Activated CD8-positive, alpha-beta memory T cell treated with anti-CD3 and anti-CD28 coated beads, Interleukin-2, amount 50 U/mL, for 1 hour (primary cell): Measurements from ENCODE around the gene TEKT4.
"Not testable (repeated sequence)": the region's sequence is repeated elsewhere in the genome, so short reads cannot be mapped to it uniquely, and the experiment has no call there.

Experiments used
- DNase-seq: peaks from one replicate; pipeline ENCODE4 v3.0.0-alpha.2; 2020; ENCODE audit errors: extremely low read depth

Gene TEKT4, protein sequence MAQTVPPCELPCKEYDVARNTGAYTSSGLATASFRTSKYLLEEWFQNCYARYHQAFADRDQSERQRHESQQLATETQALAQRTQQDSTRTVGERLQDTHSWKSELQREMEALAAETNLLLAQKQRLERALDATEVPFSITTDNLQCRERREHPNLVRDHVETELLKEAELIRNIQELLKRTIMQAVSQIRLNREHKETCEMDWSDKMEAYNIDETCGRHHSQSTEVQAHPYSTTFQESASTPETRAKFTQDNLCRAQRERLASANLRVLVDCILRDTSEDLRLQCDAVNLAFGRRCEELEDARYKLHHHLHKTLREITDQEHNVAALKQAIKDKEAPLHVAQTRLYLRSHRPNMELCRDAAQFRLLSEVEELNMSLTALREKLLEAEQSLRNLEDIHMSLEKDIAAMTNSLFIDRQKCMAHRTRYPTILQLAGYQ

DNA sequence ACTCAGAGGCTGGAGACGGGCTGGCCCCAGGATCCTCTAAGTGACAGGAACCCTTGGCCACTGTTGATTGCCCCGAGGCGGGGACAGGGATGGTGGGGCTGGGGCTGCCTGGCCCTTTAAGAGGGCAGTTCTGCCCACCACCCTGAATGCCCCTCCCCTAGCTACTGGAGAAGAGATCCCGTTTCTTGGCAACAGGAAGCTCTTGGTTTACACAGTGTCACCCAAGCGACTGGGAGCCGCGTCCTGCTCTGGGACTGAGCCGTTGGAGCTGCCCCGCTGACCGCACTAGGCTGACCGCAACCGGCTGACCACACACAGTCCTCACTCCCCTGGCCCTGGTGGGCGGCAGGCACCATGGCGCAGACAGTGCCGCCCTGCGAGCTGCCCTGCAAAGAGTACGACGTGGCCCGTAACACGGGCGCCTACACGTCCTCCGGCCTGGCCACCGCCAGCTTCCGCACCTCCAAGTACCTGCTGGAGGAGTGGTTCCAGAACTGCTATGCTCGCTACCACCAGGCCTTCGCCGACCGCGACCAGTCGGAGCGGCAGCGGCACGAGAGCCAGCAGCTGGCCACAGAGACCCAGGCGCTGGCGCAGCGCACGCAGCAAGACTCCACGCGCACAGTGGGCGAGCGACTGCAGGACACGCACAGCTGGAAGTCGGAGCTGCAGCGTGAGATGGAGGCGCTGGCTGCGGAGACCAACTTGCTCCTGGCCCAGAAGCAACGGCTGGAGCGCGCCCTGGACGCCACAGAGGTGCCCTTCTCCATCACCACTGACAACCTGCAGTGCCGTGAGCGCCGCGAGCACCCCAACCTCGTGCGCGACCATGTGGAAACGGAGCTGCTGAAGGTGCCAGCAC, at the start of gene TEKT4:
Gene TEKT4 (plus strand): TSS at position 205 of the 862 bp plus-strand sequence. CDS start 150 bp downstream, at position 355.
- DNase-seq: no peak

DNA sequence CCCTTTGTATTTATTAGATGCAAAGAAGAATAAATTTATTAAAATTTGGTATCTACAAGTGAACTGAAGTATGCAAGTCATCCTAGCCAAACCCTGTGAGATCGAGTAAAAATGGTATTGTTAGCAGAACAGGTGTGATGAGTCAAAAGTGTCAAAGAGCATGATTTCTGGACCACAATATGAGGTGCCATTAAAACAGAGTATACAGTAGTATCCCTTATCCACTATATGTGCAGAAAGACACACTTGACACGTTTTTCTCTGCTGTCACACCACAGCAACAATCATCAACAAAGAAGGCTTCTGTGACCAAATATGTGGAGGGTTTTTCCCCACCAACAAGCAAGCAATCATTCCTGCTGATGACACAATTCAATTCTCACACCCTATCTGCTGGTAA, 32.0 kb upstream of the TEKT4 start:
- DNase-seq: not testable (repeated sequence)

DNA sequence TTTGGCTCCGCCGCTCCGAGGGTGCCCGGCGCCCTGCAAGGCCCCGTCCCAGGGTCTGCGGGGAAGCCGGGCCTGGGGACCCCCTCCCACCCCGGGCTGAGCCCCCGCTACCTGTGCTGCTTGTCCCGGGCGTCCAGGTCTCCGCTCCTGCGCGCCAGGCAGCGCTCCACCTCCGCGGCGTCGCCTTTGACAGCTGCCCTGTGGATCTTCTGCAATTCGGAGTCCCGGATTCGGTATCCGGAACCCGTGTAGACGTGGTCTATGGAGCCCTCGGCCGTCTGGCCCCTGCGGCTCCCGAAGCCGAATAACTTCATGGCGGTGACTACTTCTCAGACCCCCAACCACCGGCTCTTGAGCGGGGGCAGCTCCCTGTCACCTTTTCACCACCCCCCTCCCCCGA, 14.4 kb upstream of the TEKT4 start:
- DNase-seq: not testable (repeated sequence)

DNA sequence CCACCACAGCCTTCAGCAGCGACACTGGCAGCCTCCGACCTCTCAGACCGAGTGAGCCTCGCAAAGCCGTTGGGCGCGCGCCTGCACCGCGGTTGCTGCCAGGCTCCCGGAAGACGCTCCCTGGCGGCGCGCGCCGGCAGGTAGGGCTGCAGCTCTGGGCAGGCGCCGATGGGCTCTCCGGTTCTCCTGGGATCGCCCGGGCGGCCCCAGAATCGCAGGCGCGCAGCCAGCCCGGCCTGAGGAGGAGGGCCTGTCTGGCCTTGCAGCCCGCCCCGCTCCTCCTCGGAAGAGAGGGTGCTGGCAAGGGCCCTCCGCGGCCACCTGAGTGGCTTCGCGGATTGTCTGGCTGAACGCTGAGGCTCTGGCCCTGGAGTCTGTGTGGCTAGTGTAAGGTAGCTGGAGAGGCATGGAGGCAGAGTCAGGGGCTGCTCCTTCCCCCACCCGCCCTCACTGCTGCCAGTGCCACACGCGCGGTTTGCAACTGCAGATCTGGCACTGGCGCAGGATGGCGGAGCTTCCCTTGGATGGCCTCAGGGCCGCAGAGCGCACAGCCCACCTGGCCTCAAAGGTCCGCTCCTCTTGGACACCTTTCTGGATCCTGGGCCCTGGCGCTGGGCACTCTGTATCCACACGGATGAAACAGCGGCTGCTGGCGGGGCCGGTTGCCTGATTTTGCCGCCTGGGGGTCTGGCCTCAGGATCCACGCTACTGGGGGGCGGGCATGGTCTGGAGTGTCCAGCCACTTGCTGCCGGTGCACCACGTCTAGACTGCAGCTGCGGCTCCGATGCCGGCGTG, 13.7 kb upstream of the TEKT4 start:
- DNase-seq: not testable (repeated sequence)

DNA sequence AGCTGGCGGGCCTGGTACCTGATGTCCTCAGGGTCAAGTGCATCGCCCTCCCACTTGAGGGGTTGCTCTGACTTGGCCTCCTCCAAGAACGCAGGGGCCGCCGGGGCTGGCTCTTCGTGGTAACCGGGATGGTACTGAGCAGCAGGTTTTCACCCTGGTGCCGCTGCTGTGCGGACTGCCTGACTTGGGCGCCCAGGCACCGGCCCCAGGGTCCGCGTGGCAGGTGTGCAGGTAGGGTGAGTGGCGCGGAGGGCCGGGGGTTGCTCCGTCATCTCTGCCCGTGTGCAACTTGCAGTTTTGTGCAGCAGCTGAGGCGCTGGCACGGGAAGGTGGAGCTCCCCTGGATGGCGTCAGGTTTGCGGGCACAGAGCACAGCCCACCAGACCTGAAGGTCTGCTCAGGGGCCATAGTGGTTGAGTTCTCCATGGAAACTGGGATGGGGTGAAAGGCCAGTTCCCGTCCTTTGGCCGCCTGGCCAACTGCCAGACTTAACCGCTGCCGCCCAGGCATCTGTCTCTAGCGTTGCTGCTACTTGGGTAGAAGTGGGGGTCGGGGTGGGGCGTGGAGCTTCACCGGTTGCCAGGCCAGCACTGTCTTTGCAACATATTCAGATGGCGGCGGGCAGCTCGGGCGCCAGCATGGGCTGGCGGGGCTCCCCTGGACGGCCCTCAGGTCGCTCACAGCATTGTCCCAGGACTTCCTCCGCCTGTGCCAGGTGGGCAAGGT, 12.9 kb upstream of the TEKT4 start:
- DNase-seq: not testable (repeated sequence)

DNA sequence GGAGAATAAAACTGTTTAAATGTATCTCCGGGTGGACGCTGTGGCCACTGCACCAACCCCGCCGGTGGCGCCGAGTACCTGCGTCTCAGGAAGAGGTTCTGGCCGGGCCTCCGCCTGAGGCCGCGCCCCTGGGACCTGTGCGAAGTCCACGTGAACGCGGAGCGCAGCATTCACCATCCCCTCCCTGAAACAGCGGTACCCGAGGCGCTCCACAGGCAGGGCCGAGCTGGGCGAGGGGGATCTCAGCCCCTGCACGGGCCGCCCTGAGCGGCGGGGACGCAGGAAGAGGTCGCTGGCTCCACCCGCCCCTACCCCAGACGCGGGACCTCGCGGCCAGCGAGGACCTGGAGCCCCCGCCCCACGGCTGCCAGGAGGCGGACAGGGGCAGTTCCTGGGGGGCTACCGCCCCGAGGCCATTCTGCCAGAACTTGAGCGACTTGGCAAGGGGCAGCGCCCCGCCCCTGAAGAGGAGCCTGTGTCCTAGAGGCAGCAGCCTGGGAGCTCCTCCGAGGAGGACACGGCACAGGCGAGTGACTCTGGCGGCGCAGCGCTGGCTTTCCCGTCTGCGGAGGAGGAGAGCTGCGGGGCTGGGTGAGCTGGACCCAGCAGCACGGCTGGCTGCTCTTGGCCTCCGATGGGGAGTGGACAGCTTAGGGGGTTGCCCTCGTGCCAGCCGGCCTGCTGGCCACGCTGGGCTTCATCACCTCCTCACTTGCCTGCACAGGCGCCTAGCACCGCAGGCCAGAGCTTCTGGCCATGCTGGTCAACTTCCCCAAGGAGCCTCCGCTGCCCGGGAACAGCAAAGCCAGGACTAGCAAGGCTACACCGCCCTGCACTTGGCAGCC, 9.7 kb upstream of the TEKT4 start:
- DNase-seq: no peak

DNA sequence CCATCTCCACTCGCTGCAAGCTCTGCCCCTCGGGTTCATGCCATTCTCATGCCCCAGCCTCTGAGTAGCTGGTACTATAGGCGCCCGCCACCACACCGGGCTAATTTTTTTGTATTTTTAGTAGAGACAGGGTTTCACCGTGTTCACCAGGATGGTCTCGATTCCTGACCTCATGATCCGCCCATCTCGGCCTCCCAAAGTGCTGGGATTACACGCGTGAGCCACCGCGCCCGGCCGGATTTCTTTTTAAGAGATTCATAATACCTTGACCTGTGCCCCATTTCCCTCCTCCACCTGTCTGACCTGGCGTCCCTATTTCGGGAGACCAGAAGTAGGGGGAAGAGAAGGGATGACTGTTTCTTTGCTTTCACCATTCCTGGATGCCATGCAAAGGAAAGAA, 8.3 kb upstream of the TEKT4 start:
- not testable (repeated sequence) for DNase-seq

DNA sequence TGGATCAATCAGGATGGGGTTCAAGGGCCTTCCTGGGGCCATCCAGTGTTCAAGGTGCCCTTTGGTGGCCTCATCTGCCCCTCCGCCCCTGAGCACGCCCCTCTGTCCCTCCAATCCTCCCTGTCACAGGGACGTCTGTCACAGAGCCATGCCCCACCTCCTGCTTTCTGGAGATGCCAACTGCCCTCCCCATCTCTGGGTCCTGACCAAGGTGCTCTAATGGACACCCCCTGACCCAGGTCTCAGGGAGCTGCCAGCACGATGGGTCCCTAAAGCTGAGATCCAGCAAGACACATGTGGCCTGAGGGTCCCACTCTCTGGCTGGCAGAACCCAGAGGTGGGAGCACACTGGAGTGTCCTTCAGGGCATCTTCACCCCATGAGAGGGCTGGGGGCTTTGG, 2.1 kb upstream of the TEKT4 start:
- DNase-seq: no peak

DNA sequence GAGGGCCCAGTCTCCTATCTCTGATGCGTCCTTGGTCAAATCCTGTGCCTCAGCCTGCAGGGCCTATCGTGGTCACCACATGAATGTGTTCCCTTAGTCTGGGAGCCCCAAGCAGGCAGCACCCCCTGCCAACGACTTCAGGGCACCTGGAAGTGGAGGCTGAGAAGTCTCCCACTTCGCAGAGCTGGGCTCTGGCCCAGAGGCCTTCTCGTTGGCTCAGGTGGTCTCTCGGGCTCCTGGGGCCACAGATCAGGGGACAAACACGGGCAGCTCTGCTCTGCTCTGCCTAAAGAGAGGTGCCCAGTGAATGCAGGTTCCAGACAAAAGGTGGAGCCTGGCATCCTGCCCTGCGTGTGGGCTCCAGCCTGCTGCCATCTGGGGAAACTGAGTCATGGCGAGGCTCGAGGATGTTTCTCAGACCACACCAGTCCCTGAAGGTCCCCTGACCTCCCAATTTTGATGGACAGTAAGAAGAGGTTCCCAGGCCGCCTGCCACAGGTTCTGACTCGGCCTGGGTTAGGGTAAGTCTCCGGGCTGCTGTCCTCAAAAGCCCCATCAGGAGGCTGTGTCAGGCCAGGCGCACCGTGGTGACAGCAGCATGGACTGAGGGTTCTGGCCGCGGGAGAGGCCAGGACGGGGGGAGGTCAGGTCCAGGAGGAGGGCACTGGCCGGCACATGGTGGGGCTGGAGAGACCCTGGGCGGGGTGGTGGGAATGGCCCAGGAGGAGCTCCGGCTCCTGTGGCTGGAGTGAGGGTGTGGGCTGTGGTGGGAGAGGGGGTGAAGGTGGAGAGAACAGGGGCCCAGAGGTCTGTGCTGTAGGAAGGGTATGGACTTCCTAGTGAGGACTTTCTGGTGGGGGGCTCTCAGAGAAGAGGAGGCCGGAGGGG, 1.4 kb upstream of the TEKT4 start:
- DNase-seq: no peak

DNA sequence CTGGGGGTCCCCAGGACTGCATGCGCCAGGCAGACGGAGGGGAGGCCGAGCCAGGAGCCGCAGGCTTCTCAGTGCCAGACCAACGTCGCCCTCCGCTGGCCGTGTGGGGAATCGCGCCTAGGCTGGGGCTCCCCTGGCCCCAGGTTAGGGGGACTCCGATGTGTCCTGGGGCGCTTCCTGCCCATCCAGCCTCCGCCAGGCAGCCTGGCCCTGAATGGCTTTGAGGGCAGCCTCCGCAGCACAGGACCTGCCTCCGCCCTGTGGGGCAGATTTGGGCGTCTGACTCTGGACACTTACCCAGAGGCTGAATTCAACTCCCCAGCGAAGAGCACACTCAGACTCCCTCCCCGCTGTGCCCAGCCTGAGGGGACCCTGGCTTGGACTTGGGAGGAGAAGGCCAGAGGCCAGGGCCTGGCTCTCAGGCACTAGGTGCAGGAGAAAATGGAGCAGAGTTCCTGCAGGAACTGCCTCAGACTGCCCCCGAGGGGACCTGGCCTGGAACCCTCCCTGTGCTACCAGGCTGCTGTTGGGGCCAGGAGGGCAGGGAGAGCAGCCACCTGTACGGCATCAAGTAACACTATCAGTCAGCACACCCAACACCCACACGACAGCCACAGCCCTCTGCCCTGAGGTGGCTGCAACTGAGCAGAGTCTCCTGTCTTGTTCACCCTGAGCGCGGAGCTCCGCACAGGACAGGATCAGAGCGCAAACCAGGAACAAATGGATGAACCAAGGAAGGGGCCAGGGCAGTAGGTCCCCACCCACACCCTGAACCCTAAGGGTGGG, 597 bp upstream of the TEKT4 start:
- no peak for DNase-seq

DNA sequence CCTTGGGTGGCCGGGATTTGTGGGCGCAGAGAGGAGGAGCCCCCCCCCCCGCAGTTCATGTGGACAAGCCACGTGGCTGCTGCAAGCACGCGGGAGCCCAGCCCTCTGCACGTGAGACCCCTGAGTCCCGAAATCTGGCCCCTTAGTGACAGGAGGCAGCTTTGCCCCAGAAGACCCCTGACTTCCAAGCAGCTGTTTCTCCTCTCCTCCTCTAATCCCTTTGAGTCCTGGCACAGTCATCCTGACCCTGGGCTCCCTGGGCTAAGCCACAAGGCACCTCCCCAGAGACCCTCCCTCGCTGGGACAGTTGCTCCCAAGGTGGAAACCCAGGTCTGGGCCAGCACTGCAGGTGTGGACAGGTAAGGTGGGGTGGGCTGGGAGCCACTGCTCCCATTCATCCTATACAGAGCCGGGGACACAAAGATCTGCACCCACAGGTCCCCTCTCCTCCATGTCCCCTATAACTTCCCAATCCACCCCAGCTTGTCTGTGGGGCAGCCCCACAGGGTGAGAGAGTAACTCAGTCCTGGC, 923 bp downstream of the TEKT4 start:
- no peak for DNase-seq

DNA sequence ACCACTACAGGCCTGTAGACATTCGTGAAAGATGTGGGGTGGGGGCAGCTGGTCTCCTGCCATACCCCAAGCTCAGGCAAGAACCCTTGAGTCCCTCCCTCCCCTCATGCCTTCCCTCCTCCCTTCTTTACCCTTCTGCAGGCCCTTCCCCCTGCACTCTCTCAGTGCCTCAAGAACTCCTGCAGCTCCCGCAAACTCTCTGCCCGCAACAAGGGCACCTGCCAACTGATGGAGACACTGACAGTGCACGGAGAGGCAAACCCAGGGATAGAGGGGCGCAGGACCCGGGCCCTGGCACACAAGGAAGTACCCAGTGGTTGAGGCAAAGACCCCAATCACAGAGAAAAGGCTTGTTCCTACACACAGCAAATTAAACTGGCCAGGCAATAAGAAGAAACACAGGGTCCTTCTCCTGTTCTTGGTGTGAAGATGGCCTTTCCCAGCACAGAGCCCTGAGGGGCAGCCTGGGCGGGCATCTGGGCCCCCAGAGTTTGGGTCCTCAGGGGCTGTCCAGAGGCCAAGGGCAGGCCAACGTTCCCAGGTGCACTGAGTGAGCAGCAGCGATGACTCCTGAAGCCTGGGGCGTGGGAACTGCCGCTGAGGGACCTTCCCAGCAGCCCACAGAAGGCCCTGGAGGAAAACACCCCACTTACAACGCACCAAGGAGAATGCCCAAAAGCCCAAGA, 1.6 kb downstream of the TEKT4 start:
- DNase-seq: no peak

DNA sequence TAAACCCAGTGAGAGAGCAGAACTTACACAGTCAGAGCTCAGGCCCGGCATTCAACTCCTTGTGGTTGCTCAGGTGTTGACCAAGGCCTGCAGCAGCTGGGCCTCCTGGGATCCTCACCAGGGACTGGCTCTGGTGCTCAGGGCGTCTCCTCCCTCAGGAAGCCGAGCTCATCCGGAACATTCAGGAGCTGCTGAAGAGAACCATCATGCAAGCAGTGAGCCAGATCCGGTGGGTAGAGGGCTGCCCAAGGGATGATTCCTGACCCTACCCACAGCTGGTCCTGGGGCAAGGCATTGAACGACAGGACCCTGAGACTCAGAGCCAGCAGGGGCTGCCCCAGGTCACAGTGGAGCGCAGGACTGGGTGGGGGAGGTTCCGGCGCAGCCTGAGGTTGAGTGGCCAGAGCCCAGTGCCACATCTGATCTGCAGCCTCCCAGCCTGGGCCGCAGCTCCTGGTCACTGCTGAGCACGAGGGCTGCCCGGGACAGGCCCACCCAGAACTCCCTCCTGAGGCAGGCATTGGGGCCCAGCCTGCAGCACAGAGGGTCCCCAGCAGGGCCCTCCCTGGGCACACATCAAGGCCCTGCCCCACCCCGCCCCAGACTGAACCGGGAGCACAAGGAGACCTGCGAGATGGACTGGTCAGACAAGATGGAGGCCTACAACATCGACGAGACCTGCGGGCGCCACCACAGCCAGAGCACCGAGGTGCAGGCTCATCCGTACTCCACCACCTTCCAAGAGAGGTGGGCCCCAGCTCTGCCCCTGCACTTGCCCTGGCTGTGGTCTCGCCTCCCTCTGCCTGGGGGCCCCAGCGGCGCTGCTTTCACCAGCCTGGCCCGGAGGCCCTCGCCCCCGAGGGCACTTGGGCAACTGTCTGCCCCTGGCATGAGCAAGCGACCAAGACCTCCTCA, 2.4 kb downstream of the TEKT4 start:
- no peak for DNase-seq

DNA sequence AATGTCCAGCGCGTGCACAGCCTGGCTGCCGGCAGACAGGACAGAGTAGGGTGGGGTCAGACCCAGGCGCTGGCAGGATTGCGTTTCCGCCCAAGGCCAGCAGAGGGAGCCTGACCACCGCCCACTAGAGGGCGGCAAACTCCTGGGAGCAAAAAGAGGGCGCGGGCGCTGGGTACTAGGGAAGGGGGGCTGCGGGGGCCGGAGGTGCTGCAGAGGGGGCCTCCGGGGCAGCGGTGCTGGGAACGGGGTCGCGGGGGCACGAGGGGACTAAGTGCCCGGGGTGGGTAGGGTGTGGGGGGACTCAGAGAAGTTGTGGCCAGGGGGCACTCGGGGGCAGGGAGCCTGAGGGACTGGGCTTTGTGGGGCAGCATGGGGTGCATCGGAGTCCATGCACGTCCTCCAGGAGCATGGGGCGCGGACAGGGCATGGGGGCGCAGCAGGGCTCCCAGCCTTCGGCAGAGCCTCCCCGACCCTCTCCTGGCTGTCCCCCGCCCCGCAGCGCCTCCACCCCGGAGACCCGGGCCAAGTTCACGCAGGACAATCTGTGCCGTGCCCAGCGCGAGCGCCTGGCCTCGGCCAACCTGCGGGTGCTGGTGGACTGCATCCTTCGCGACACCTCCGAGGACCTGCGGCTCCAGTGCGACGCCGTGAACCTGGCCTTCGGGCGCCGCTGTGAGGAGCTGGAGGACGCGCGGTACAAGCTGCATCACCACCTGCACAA, 3.2 kb downstream of the TEKT4 start:
- DNase-seq: no peak

DNA sequence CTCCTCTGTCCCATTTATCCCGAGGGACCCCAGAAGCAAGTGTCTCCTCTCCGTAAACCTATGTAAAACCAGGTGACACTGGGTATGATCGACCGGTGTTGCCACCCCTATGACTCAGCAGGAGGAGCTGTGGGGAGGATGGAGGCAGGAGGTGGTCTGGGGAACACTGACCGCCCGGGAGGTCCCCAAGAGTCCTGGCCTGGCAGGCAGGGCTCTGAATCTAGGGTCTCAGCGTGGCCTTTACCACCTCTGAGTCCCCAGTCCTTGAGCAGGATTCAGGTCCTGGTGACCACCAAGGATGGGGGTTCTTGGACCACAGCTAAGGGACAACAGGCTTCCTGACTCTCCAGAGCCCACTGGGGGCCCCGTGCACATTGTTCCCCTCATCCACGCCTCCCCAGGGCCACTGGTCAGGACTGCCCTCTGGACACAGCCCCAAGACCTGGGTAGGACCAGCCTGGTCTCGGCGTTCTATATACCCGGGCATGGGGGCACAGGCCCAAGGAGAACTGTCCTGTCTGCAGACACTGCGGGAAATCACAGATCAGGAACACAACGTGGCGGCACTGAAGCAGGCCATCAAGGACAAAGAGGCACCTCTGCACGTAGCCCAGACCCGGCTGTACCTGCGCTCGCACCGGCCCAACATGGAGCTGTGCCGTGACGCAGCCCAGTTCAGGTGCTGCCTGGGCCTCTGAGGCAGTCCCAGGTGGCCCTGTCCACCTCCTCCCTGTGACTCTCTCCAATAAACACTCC, 4.0 kb downstream of the TEKT4 start:
- no peak for DNase-seq
